ENCODE results near the gene KCTD10. TPM values are rescaled to one million over a fixed set of nuclear protein-coding genes. Genes with fewer than 3 reads are reported as not detected.
A peak's percentile ranks its signal among the peaks of the same experiment; 100 is the strongest.

KCTD10 gene
- total RNA-seq, 1 experiment from 2014 or later: 56.7 TPM

DNA sequence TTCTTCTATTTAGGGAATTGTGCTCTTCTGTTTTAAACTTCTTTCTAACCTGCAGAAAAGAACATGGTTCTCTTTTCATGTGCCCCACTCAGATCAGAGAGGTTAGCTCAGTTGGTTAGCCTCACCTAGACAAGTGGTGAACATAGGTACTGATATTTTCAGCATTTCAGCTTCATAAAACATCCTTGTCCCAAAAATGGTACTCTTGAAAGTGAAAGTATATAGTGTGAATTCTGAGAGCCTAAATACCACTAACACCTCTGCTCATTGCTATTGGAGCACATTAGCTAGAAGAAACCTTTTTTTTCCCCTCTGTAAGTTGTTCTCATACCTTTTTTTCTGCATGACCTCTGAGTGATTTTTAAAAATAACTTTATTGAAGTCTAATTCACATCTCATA is 17.9 kb upstream of the KCTD10 start:
- H3K9me3 Mint-ChIP-seq (ENCODE audit: low read depth, unreplicated experiment): no peaks in the 10 kb centered on the region
- intact Hi-C loops (cut with micrococcal nuclease; ENCODE audit: unreplicated experiment): no loop called here
- no peak overlapping the region for H3K4me3 Mint-ChIP-seq (ENCODE audit: low read depth, unreplicated experiment)
- H3K27me3 Mint-ChIP-seq (ENCODE audit: unreplicated experiment): no peaks in the 10 kb centered on the region
- CTCF ChIA-PET: interaction anchor here (0.6 to 1.7 kb wide), 2 partner anchors 67 to 845 kb away, joined by 4 to 7 read pairs; no protein-coding TSS in a partner anchor
- TF ChIP-seq, protein P1, sequence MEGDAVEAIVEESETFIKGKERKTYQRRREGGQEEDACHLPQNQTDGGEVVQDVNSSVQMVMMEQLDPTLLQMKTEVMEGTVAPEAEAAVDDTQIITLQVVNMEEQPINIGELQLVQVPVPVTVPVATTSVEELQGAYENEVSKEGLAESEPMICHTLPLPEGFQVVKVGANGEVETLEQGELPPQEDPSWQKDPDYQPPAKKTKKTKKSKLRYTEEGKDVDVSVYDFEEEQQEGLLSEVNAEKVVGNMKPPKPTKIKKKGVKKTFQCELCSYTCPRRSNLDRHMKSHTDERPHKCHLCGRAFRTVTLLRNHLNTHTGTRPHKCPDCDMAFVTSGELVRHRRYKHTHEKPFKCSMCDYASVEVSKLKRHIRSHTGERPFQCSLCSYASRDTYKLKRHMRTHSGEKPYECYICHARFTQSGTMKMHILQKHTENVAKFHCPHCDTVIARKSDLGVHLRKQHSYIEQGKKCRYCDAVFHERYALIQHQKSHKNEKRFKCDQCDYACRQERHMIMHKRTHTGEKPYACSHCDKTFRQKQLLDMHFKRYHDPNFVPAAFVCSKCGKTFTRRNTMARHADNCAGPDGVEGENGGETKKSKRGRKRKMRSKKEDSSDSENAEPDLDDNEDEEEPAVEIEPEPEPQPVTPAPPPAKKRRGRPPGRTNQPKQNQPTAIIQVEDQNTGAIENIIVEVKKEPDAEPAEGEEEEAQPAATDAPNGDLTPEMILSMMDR (IDR thresholded peaks at IDR 0.05; ENCODE audit: unreplicated experiment): no peak
- no peak overlapping the region for H3K27ac Mint-ChIP-seq (ENCODE audit: unreplicated experiment)
- H3K36me3 Mint-ChIP-seq (ENCODE audit: insufficient read depth, unreplicated experiment): peaks cover 2% of the 10 kb centered on the region
- DNase-seq: no peak
- no peaks in the 10 kb centered on the region for H3K4me1 Mint-ChIP-seq (ENCODE audit: low read depth, unreplicated experiment)
- BruUV-seq (replicated peaks): no TSS peak

DNA sequence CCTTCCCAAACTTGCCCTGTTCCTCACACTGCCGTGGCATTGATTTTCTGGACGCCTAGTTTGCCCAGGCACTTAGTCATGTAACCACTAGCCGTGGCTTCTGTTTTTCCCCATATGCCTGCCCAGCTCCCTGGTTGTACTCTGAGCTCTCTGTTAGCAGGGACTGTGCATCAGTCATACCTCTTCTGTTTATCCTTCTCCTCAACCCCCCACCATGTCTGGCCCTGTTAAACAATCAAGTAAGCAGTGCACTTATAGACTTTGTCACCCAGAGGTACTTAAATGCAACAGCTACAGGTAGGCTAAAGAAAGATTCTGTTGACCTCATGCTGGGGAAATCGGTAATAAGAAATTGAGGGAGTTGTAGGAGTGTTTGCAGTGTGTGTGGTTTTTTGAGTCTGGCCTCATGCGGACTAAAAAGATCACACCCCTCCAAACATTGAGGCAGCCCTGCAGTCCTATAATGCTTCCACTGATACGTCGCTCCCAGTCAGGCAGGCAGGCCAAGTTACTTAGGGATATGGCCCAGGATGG is 17.3 kb upstream of the KCTD10 start:
- CTCF ChIA-PET: interaction anchor here (0.6 to 1.7 kb wide), 3 partner anchors 17 to 66 kb away, joined by 3 to 7 read pairs (median 4); partner anchors contain the start of genes KCTD10 and UBE3B
- TF ChIP-seq, protein P1 (IDR thresholded peaks at IDR 0.05; ENCODE audit: unreplicated experiment): no peak
- intact Hi-C loops (cut with micrococcal nuclease; ENCODE audit: unreplicated experiment): no loop called here
- no peak overlapping the region for H3K27ac Mint-ChIP-seq (ENCODE audit: unreplicated experiment)
- H3K36me3 Mint-ChIP-seq (ENCODE audit: insufficient read depth, unreplicated experiment): no peaks in the 10 kb centered on the region
- H3K27me3 Mint-ChIP-seq (ENCODE audit: unreplicated experiment): no peaks in the 10 kb centered on the region
- H3K4me1 Mint-ChIP-seq (ENCODE audit: low read depth, unreplicated experiment): no peaks in the 10 kb centered on the region
- H3K9me3 Mint-ChIP-seq (ENCODE audit: low read depth, unreplicated experiment): no peaks in the 10 kb centered on the region
- no peak overlapping the region for H3K4me3 Mint-ChIP-seq (ENCODE audit: low read depth, unreplicated experiment)
- no TSS peak for BruUV-seq (replicated peaks)
- peak; percentile 26 for DNase-seq

DNA sequence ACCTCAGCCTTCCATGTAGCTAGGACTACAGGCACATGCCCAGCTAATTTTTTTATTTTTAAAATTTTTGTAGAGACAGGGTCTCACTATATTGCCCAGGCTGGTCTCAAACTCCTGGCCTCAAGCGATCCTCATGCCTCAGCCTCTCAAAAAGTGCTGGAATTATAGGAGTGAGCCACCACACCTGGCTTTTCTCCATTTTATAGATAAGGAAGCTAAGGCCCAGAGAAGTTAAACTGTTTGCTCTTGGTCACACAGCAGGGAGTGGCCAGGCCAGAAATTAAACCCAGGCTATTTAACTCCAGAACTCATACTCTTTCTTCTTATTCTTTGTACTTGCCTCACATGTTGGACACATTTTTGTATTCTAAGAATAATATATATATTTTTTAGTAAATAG is 16.8 kb upstream of the KCTD10 start:
- Mint-ChIP-seq H3K27me3 (ENCODE audit: unreplicated experiment) (no peaks in the 10 kb centered on the region), H3K4me1 (ENCODE audit: low read depth, unreplicated experiment) (no peaks in the 10 kb centered on the region), H3K4me3 (ENCODE audit: low read depth, unreplicated experiment) (no peak overlapping the region), H3K9me3 (ENCODE audit: low read depth, unreplicated experiment) (no peaks in the 10 kb centered on the region), H3K36me3 (ENCODE audit: insufficient read depth, unreplicated experiment) (no peaks in the 10 kb centered on the region), H3K27ac (ENCODE audit: unreplicated experiment) (no peak overlapping the region)
- BruUV-seq (replicated peaks): no TSS peak
- intact Hi-C loops (cut with micrococcal nuclease; ENCODE audit: unreplicated experiment): no loop called here
- TF ChIP-seq, protein P1 (IDR thresholded peaks at IDR 0.05; ENCODE audit: unreplicated experiment): no peak
- CTCF ChIA-PET: interaction anchor here (0.6 to 1.7 kb wide), 3 partner anchors 17 to 66 kb away, joined by 3 to 7 read pairs (median 4); partner anchors contain the start of genes KCTD10 and UBE3B
- no peak for DNase-seq

DNA sequence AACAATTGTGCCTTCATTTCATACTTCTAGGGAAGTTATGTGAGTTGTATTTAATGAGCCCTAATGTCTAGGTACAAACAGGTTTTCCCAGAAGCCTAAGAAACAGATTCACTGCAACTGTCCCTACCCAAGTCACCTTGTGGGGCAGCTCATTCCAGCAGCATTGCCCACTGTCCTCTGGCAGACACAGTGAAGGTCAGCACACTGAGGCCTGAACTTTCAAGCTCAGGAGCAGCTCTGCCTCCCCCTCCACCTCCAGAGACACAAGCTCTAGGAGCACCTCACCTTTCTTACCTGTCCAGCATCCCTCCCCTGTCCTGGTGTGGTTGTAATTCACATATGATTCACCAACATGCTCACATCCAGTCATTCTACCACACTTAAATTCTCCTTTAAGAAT is 16.0 kb upstream of the KCTD10 start:
- no peaks in the 10 kb centered on the region for H3K27me3 Mint-ChIP-seq (ENCODE audit: unreplicated experiment)
- no peaks in the 10 kb centered on the region for H3K9me3 Mint-ChIP-seq (ENCODE audit: low read depth, unreplicated experiment)
- CTCF ChIA-PET: interaction anchor here (1.3 kb wide), 1 partner anchor 16 kb away, joined by 4 read pairs; the partner anchor contains the start of genes KCTD10 and UBE3B
- H3K27ac Mint-ChIP-seq (ENCODE audit: unreplicated experiment): no peak overlapping the region
- intact Hi-C loops (cut with micrococcal nuclease; ENCODE audit: unreplicated experiment): no loop called here
- no peaks in the 10 kb centered on the region for H3K36me3 Mint-ChIP-seq (ENCODE audit: insufficient read depth, unreplicated experiment)
- no TSS peak for BruUV-seq (replicated peaks)
- no peaks in the 10 kb centered on the region for H3K4me1 Mint-ChIP-seq (ENCODE audit: low read depth, unreplicated experiment)
- no peak for DNase-seq
- TF ChIP-seq, protein P1 (IDR thresholded peaks at IDR 0.05; ENCODE audit: unreplicated experiment): no peak
- H3K4me3 Mint-ChIP-seq (ENCODE audit: low read depth, unreplicated experiment): no peak overlapping the region
